HepG2 (cell line): Measurements from ENCODE around the gene FUT1. TPM values are rescaled to one million over a fixed set of nuclear protein-coding genes. Genes with fewer than 3 reads are reported as not detected.

Experiments
- CEBPG ChIP-seq: IDR thresholded peaks from 2 replicates; pipeline ENCODE4 v1.6.1; 2016
- CHD4 ChIP-seq: fragments of 200-600 bp; sonication (generic); IDR thresholded peaks from 2 replicates; pipeline ENCODE4 v1.7.0; 2017; ENCODE audit warnings: mild to moderate bottlenecking, low read length, borderline replicate concordance
- DPF2 ChIP-seq: sonication (generic); formaldehyde crosslinking; IDR thresholded peaks from 2 replicates; pipeline ENCODE4 v1.4.0; 2020; ENCODE audit warnings: mild to moderate bottlenecking, low read depth, missing genetic modification reagents, borderline replicate concordance
- NKX3-1 ChIP-seq: sonication (generic); formaldehyde crosslinking; IDR thresholded peaks from 2 replicates; pipeline ENCODE4 v1.5.0; 2020; ENCODE audit warnings: missing genetic modification reagents
- RAD51 ChIP-seq: fragments of 450-650 bp; IDR thresholded peaks from 2 replicates; pipeline ENCODE4 v1.6.1; 2016; ENCODE audit warnings: borderline replicate concordance
- SP4 ChIP-seq: sonication (generic); formaldehyde crosslinking; IDR thresholded peaks from 2 replicates; pipeline ENCODE4 v1.8.1; 2023; ENCODE audit warnings: mild to moderate bottlenecking, missing genetic modification reagents
- ZMYM3 ChIP-seq: sonication (generic); formaldehyde crosslinking; IDR thresholded peaks from 2 replicates; pipeline ENCODE4 v1.5.1; 2020; ENCODE audit warnings: mild to moderate bottlenecking, missing genetic modification reagents
- ZNF337 ChIP-seq: sonication (generic); formaldehyde crosslinking; IDR thresholded peaks from 2 replicates; pipeline ENCODE4 v1.5.1; 2020; ENCODE audit warnings: missing genetic modification reagents, low read depth, mild to moderate bottlenecking, borderline replicate concordance
- polyA plus RNA-seq, 8 experiments: library from polyadenylated mRNA; depleted of rRNA in 3 of 8; stranded (reverse) in 7 of 8; unstranded in 1 of 8; fragments of >200 nt; fragmentation: Illumina TruSeq in 4 of 8; extraction: Trizol in 4 of 8; gene quantifications; 2 replicates each; pipeline versions ENCODE4 v1.2.1 to v1.2.3, GENCODE V29; 2011 to 2016; ENCODE audit warnings: low read depth in 4 of 8, missing spikeins in 1 of 8, mixed read lengths in 1 of 8; ENCODE audit not compliant: insufficient read depth in 1 of 8
- total RNA-seq, 5 experiments: library from RNA; depleted of rRNA; stranded (reverse); fragments of >200 nt; fragmentation: Illumina TruSeq; extraction: Trizol; gene quantifications; 2 replicates each; pipeline ENCODE4 v1.2.3, GENCODE V29; 2016; ENCODE audit warnings: low read depth in 1 of 5
- TF ChIP-seq, protein P1 (sequence below): sonication (generic); formaldehyde crosslinking; IDR thresholded peaks from 2 replicates; pipeline ENCODE4 v1.9.0; 2021; ENCODE audit warnings: missing genetic modification reagents, mild to moderate bottlenecking, borderline replicate concordance
- TF ChIP-seq, protein P2 (sequence below): sonication (generic); formaldehyde crosslinking; IDR thresholded peaks from 2 replicates; pipeline ENCODE4 v1.4.0; 2020; ENCODE audit warnings: missing genetic modification reagents
- TF ChIP-seq, protein P3 (sequence below): sonication (generic); formaldehyde crosslinking; IDR thresholded peaks from 2 replicates; pipeline ENCODE4 v1.5.1; 2020; ENCODE audit warnings: mild to moderate bottlenecking, missing genetic modification reagents, borderline replicate concordance
- TF ChIP-seq, protein P4 (sequence below): sonication (generic); formaldehyde crosslinking; IDR thresholded peaks from 2 replicates; pipeline ENCODE4 v1.4.0; 2020; ENCODE audit warnings: missing genetic modification reagents, low read depth, mild to moderate bottlenecking, borderline replicate concordance

Gene FUT1
- total and polyA plus RNA-seq, 2 of the 13 experiments (the other 11 are each of a cell fraction or from before 2014, with no cell fraction given) = 0.07 to 1.1 TPM

- TF ChIP-seq, protein P1, sequence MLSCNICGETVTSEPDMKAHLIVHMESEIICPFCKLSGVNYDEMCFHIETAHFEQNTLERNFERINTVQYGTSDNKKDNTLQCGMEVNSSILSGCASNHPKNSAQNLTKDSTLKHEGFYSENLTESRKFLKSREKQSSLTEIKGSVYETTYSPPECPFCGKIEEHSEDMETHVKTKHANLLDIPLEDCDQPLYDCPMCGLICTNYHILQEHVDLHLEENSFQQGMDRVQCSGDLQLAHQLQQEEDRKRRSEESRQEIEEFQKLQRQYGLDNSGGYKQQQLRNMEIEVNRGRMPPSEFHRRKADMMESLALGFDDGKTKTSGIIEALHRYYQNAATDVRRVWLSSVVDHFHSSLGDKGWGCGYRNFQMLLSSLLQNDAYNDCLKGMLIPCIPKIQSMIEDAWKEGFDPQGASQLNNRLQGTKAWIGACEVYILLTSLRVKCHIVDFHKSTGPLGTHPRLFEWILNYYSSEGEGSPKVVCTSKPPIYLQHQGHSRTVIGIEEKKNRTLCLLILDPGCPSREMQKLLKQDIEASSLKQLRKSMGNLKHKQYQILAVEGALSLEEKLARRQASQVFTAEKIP (CRISPR knock-in tag) = no peak
- TF ChIP-seq, protein P2, sequence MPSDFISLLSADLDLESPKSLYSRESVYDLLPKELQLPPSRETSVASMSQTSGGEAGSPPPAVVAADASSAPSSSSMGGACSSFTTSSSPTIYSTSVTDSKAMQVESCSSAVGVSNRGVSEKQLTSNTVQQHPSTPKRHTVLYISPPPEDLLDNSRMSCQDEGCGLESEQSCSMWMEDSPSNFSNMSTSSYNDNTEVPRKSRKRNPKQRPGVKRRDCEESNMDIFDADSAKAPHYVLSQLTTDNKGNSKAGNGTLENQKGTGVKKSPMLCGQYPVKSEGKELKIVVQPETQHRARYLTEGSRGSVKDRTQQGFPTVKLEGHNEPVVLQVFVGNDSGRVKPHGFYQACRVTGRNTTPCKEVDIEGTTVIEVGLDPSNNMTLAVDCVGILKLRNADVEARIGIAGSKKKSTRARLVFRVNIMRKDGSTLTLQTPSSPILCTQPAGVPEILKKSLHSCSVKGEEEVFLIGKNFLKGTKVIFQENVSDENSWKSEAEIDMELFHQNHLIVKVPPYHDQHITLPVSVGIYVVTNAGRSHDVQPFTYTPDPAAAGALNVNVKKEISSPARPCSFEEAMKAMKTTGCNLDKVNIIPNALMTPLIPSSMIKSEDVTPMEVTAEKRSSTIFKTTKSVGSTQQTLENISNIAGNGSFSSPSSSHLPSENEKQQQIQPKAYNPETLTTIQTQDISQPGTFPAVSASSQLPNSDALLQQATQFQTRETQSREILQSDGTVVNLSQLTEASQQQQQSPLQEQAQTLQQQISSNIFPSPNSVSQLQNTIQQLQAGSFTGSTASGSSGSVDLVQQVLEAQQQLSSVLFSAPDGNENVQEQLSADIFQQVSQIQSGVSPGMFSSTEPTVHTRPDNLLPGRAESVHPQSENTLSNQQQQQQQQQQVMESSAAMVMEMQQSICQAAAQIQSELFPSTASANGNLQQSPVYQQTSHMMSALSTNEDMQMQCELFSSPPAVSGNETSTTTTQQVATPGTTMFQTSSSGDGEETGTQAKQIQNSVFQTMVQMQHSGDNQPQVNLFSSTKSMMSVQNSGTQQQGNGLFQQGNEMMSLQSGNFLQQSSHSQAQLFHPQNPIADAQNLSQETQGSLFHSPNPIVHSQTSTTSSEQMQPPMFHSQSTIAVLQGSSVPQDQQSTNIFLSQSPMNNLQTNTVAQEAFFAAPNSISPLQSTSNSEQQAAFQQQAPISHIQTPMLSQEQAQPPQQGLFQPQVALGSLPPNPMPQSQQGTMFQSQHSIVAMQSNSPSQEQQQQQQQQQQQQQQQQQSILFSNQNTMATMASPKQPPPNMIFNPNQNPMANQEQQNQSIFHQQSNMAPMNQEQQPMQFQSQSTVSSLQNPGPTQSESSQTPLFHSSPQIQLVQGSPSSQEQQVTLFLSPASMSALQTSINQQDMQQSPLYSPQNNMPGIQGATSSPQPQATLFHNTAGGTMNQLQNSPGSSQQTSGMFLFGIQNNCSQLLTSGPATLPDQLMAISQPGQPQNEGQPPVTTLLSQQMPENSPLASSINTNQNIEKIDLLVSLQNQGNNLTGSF (CRISPR knock-in tag) = no peak
- TF ChIP-seq, protein P3, sequence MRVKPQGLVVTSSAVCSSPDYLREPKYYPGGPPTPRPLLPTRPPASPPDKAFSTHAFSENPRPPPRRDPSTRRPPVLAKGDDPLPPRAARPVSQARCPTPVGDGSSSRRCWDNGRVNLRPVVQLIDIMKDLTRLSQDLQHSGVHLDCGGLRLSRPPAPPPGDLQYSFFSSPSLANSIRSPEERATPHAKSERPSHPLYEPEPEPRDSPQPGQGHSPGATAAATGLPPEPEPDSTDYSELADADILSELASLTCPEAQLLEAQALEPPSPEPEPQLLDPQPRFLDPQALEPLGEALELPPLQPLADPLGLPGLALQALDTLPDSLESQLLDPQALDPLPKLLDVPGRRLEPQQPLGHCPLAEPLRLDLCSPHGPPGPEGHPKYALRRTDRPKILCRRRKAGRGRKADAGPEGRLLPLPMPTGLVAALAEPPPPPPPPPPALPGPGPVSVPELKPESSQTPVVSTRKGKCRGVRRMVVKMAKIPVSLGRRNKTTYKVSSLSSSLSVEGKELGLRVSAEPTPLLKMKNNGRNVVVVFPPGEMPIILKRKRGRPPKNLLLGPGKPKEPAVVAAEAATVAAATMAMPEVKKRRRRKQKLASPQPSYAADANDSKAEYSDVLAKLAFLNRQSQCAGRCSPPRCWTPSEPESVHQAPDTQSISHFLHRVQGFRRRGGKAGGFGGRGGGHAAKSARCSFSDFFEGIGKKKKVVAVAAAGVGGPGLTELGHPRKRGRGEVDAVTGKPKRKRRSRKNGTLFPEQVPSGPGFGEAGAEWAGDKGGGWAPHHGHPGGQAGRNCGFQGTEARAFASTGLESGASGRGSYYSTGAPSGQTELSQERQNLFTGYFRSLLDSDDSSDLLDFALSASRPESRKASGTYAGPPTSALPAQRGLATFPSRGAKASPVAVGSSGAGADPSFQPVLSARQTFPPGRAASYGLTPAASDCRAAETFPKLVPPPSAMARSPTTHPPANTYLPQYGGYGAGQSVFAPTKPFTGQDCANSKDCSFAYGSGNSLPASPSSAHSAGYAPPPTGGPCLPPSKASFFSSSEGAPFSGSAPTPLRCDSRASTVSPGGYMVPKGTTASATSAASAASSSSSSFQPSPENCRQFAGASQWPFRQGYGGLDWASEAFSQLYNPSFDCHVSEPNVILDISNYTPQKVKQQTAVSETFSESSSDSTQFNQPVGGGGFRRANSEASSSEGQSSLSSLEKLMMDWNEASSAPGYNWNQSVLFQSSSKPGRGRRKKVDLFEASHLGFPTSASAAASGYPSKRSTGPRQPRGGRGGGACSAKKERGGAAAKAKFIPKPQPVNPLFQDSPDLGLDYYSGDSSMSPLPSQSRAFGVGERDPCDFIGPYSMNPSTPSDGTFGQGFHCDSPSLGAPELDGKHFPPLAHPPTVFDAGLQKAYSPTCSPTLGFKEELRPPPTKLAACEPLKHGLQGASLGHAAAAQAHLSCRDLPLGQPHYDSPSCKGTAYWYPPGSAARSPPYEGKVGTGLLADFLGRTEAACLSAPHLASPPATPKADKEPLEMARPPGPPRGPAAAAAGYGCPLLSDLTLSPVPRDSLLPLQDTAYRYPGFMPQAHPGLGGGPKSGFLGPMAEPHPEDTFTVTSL (CRISPR knock-in tag) = no peak
- TF ChIP-seq ZMYM3 = 0 out of 2 replicates have a peak, but pooled peaks have one; percentile 28
- no peak for TF ChIP-seq NKX3-1 (CRISPR knock-in tag)
- no peak for TF ChIP-seq CHD4
- TF ChIP-seq RAD51 = no peak
- peak; percentile 61; the same call in 1 of the 2 replicates for TF ChIP-seq DPF2
- no peak for TF ChIP-seq ZNF337 (CRISPR knock-in tag)
- peak; percentile 10; the same call in 1 of the 2 replicates for TF ChIP-seq CEBPG (CRISPR knock-in tag)
- TF ChIP-seq SP4 (CRISPR knock-in tag) = no peak
- TF ChIP-seq, protein P4, sequence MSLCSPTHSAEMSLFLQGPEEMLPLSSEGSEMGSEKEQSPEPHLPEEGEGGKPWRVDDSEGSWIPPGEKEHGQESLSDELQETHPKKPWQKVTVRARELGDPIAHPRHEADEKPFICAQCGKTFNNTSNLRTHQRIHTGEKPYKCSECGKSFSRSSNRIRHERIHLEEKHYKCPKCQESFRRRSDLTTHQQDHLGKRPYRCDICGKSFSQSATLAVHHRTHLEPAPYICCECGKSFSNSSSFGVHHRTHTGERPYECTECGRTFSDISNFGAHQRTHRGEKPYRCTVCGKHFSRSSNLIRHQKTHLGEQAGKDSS = no peak
Observed at GRCh38 chr19:48757741-48758144, 5.3 kb upstream of the FUT1 start (continued).
